HG03521 (cell line): Measurements from ENCODE around the gene RELN.

Source experiments
- ATAC-seq: cut with Tn5 transposase; IDR thresholded peaks from one replicate; pipeline ENCODE4 v1.9.1; 2021; ENCODE audit warnings: mild to moderate bottlenecking, moderate library complexity; ENCODE audit not compliant: unreplicated experiment

The RELN gene

GRCh38 chr7:103991406-103991805 is 1.9 kb upstream of the RELN start:
- ATAC-seq, result no peak

GRCh38 chr7:103990991-103991390 is 1.5 kb upstream of the RELN start:
- no peak for ATAC-seq

GRCh38 chr7:103989785-103990767 is 618 bp upstream of the RELN start:
- ATAC-seq, result no peak

GRCh38 chr7:103988468-103989199 is 824 bp downstream of the RELN start:
- no peak for ATAC-seq

GRCh38 chr7:103987451-103987850 is 2.0 kb downstream of the RELN start:
- no peak for ATAC-seq

GRCh38 chr7:103985565-103986126 is 3.8 kb downstream of the RELN start:
- ATAC-seq, result no peak

- ATAC-seq, result no peak
Measured at GRCh38 chr7:103984050-103984449, 5.4 kb downstream of the RELN start.

- ATAC-seq, result no peak
Measured at GRCh38 chr7:103983201-103983977, 6.1 kb downstream of the RELN start.

- no peak for ATAC-seq
Measured at GRCh38 chr7:103981003-103981423, 8.4 kb downstream of the RELN start.

- no peak for ATAC-seq
Measured at GRCh38 chr7:103972779-103973434, 16.6 kb downstream of the RELN start.

- ATAC-seq, result no peak
Measured at GRCh38 chr7:103967401-103967800, 22.1 kb downstream of the RELN start.

GRCh38 chr7:103966593-103967277 is 22.7 kb downstream of the RELN start:
- no peak for ATAC-seq

- ATAC-seq, result no peak
Measured at GRCh38 chr7:103964269-103964668, 25.2 kb downstream of the RELN start.

- no peak for ATAC-seq
Measured at GRCh38 chr7:103962070-103962469, 27.4 kb downstream of the RELN start.

GRCh38 chr7:103958284-103958818 is 31.1 kb downstream of the RELN start:
- no peak for ATAC-seq

- ATAC-seq, result no peak
Measured at GRCh38 chr7:103955985-103956384, 33.5 kb downstream of the RELN start.

- ATAC-seq, result no peak
Measured at GRCh38 chr7:103952408-103952807, 37.0 kb downstream of the RELN start.

- no peak for ATAC-seq
Measured at GRCh38 chr7:103951311-103951710, 38.1 kb downstream of the RELN start.

GRCh38 chr7:103949374-103949773 is 40.1 kb downstream of the RELN start:
- ATAC-seq, result no peak
